Measurements from ENCODE around the gene GSTA4. TPM values are rescaled to one million over a fixed set of nuclear protein-coding genes. Genes with fewer than 3 reads are reported as not detected.
"Not testable (repeated sequence)": the region's sequence is repeated elsewhere in the genome, so short reads cannot be mapped to it uniquely, and the experiment has no call there.

GSTA4 gene
- total RNA-seq, 1 donor from 2014 or later, result 72.9 TPM

GRCh38 chr6:53014744-53015143 lies 19.7 kb upstream of the GSTA4 start:
- H3K27me3 Mint-ChIP-seq, result no peaks in the 10 kb centered on the region
- H3K4me1 Mint-ChIP-seq (ENCODE audit: unreplicated experiment), result no peaks in the 10 kb centered on the region
- DNase-seq (ENCODE audit: extremely low spot score, unreplicated experiment), result no peak
- no peak for TF ChIP-seq CTCF (conservative IDR thresholded peaks at IDR 0.05)
- H3K36me3 Mint-ChIP-seq, result peaks cover 50% of the 10 kb centered on the region
- H3K4me3 Mint-ChIP-seq, result no peak overlapping the region
- H3K9me3 Mint-ChIP-seq, result no peaks in the 10 kb centered on the region
- peak overlapping the region; percentile 27 for H3K27ac Mint-ChIP-seq

GRCh38 chr6:53014063-53014462 lies 19.0 kb upstream of the GSTA4 start:
- H3K36me3 Mint-ChIP-seq, result peaks cover 56% of the 10 kb centered on the region

GRCh38 chr6:53011979-53012378 lies 16.9 kb upstream of the GSTA4 start:
- Mint-ChIP-seq H3K9me3 (no peaks in the 10 kb centered on the region), H3K36me3 (peaks cover 58% of the 10 kb centered on the region), H3K27ac (peak overlapping the region; percentile 93), H3K4me3 (peak overlapping the region; percentile 72), H3K4me1 (ENCODE audit: unreplicated experiment) (no peaks in the 10 kb centered on the region), H3K27me3 (no peaks in the 10 kb centered on the region)
- no peak for DNase-seq (ENCODE audit: extremely low spot score, unreplicated experiment)
- TF ChIP-seq CTCF (conservative IDR thresholded peaks at IDR 0.05), result no peak

More at GRCh38 chr6:53014063-53014462, 19.0 kb upstream of the GSTA4 start:
- no peaks in the 10 kb centered on the region for H3K27me3 Mint-ChIP-seq
- no peak for DNase-seq (ENCODE audit: extremely low spot score, unreplicated experiment)
- peak overlapping the region; percentile 29 for H3K4me3 Mint-ChIP-seq
- no peaks in the 10 kb centered on the region for H3K9me3 Mint-ChIP-seq
- peak overlapping the region; percentile 68 for H3K27ac Mint-ChIP-seq
- no peak for TF ChIP-seq CTCF (conservative IDR thresholded peaks at IDR 0.05)
- no peaks in the 10 kb centered on the region for H3K4me1 Mint-ChIP-seq (ENCODE audit: unreplicated experiment)

GRCh38 chr6:53010504-53010903 lies 15.4 kb upstream of the GSTA4 start:
- Mint-ChIP-seq H3K27ac (peak overlapping the region; percentile 49), H3K9me3 (no peaks in the 10 kb centered on the region), H3K36me3 (peaks cover 67% of the 10 kb centered on the region), H3K4me3 (no peak overlapping the region), H3K27me3 (no peaks in the 10 kb centered on the region), H3K4me1 (ENCODE audit: unreplicated experiment) (no peaks in the 10 kb centered on the region)
- DNase-seq (ENCODE audit: extremely low spot score, unreplicated experiment), result no peak
- TF ChIP-seq CTCF (conservative IDR thresholded peaks at IDR 0.05), result no peak

- no peak overlapping the region for H3K4me3 Mint-ChIP-seq
- H3K27me3 Mint-ChIP-seq, result no peaks in the 10 kb centered on the region
- DNase-seq (ENCODE audit: extremely low spot score, unreplicated experiment), result no peak
- no peak for TF ChIP-seq CTCF (conservative IDR thresholded peaks at IDR 0.05)
- no peaks in the 10 kb centered on the region for H3K9me3 Mint-ChIP-seq
- no peaks in the 10 kb centered on the region for H3K4me1 Mint-ChIP-seq (ENCODE audit: unreplicated experiment)
- peak overlapping the region; percentile 49 for H3K27ac Mint-ChIP-seq
- peaks cover 63% of the 10 kb centered on the region for H3K36me3 Mint-ChIP-seq
These were observed 14.4 kb upstream of the GSTA4 start for GRCh38 chr6:53009511-53009910.

- no peaks in the 10 kb centered on the region for H3K9me3 Mint-ChIP-seq
These were observed 14.0 kb upstream of the GSTA4 start for GRCh38 chr6:53009056-53009455.

GRCh38 chr6:53008192-53008687 lies 13.2 kb upstream of the GSTA4 start:
- not testable (repeated sequence) for DNase-seq (ENCODE audit: extremely low spot score, unreplicated experiment); H3K4me1 Mint-ChIP-seq (ENCODE audit: unreplicated experiment); H3K4me3 Mint-ChIP-seq; H3K27me3 Mint-ChIP-seq; H3K27ac Mint-ChIP-seq; H3K9me3 Mint-ChIP-seq
- H3K36me3 Mint-ChIP-seq, result peaks cover 57% of the 10 kb centered on the region

More at GRCh38 chr6:53009056-53009455, 14.0 kb upstream of the GSTA4 start:
- H3K4me1 Mint-ChIP-seq (ENCODE audit: unreplicated experiment), result no peaks in the 10 kb centered on the region
- no peak for TF ChIP-seq CTCF (conservative IDR thresholded peaks at IDR 0.05)
- H3K27me3 Mint-ChIP-seq, result no peaks in the 10 kb centered on the region
- H3K27ac Mint-ChIP-seq, result no peak overlapping the region
- no peak for DNase-seq (ENCODE audit: extremely low spot score, unreplicated experiment)
- peaks cover 60% of the 10 kb centered on the region for H3K36me3 Mint-ChIP-seq
- H3K4me3 Mint-ChIP-seq, result no peak overlapping the region
